GM12878 (cell line): Measurements from ENCODE around the gene SPRR5. TPM values are rescaled to one million over a fixed set of nuclear protein-coding genes. Genes with fewer than 3 reads are reported as not detected.

ENCODE experiments used
- ATAC-seq: fragments of 200-7000 bp; cut with Tn5 transposase; 3 replicates; pipeline ENCODE4 v1.9.1; 2020; ENCODE audit warnings: mild to moderate bottlenecking, moderate library complexity
- BruUV-seq: library from RNA; stranded (reverse); fragments of 400-500 nt; replicated peaks from 2 replicates; lab custom pipeline; 2021; lab: Mats Ljungman, UMichigan
- CTCF ChIA-PET: fragments of 300-600 bp; sonication (Branson Sonifier 250); formaldehyde crosslinking; extraction: SDS; loops from one replicate; lab custom pipeline; 2021; ENCODE audit warnings: inconsistent platforms; lab: Yijun Ruan, JAX
- POLR2A ChIA-PET: fragments of 350-600 bp; formaldehyde crosslinking; extraction: SDS; loops from one replicate; lab custom pipeline; 2021; ENCODE audit warnings: inconsistent platforms; lab: Charles Lee
- RAD21 ChIA-PET: fragments of 300-600 bp; sonication (Branson Sonifier 250); formaldehyde crosslinking; loops from one replicate; lab custom pipeline; 2023; ENCODE audit warnings: antibody characterized with exemption; ENCODE audit not compliant: unreplicated experiment; lab: Charles Lee
- SMC1A ChIA-PET: fragments of 300-600 bp; sonication (Branson Sonifier 250); formaldehyde crosslinking; loops from one replicate; lab custom pipeline; 2023; ENCODE audit not compliant: unreplicated experiment, uncharacterized antibody; lab: Charles Lee
- DNase-seq: peaks from one replicate; pipeline ENCODE4 v3.0.0-alpha.2; 2011; ENCODE audit warnings: low read depth, low spot score
- FAIRE-seq: peaks from 3 replicates; lab custom pipeline; 2011; peaks lifted over from hg19 to GRCh38; lab: Jason Lieb, UNC
- H2AFZ ChIP-seq: 2 replicates; pipeline ENCODE4 v1.6.0; 2011; ENCODE audit warnings: low read depth, low read length, control low read depth; ENCODE audit not compliant: control insufficient read depth
- H3K27ac ChIP-seq: 2 replicates; pipeline ENCODE4 v1.5.1; 2011; ENCODE audit warnings: control low read depth; ENCODE audit not compliant: control insufficient read depth, insufficient read depth
- H3K27me3 ChIP-seq, 2 experiments: replicated peaks in 1 of 2; 2 replicates each; pipeline versions ENCODE4 v1.6.0 to v1.6.1; 2011; ENCODE audit warnings: low read length in 1 of 2; ENCODE audit not compliant: control insufficient read depth in 2 of 2, insufficient read depth in 2 of 2
- H3K36me3 ChIP-seq, 2 experiments: 2 replicates each; pipeline ENCODE4 v1.5.1; 2011; ENCODE audit warnings: low read length in 1 of 2; ENCODE audit not compliant: control insufficient read depth in 2 of 2, insufficient read depth in 2 of 2
- H3K4me1 ChIP-seq: 2 replicates; pipeline ENCODE4 v1.6.1; 2011; ENCODE audit warnings: mild to moderate bottlenecking, low read length, moderate library complexity, mixed read lengths; ENCODE audit not compliant: control insufficient read depth, insufficient read depth
- H3K4me2 ChIP-seq: 2 replicates; pipeline ENCODE4 v1.6.0; 2011; ENCODE audit warnings: control low read depth; ENCODE audit not compliant: control insufficient read depth, insufficient read depth
- H3K4me3 ChIP-seq: fragments of 200-600 bp; sonication (generic); 2 replicates; pipeline ENCODE4 v1.5.1; 2016
- H3K79me2 ChIP-seq: 2 replicates; pipeline ENCODE4 v1.6.0; 2011; ENCODE audit warnings: low read length; ENCODE audit not compliant: control insufficient read depth, insufficient read depth
- H3K9ac ChIP-seq: 2 replicates; pipeline ENCODE4 v1.8.0; 2011; ENCODE audit warnings: low read length, control low read depth, mixed read lengths; ENCODE audit not compliant: control insufficient read depth, insufficient read depth
- H3K9me3 ChIP-seq: replicated peaks from 3 replicates; pipeline ENCODE4 v1.5.1; 2011; ENCODE audit warnings: mild to moderate bottlenecking, low read length; ENCODE audit not compliant: control insufficient read depth, insufficient read depth
- H4K20me1 ChIP-seq: 2 replicates; pipeline ENCODE4 v1.6.0; 2011; ENCODE audit not compliant: control insufficient read depth, insufficient read depth
- BCLAF1 ChIP-seq: fragments of 450-650 bp; IDR thresholded peaks from 2 replicates; pipeline ENCODE4 v1.6.1; 2017; ENCODE audit warnings: antibody characterized with exemption, mild to moderate bottlenecking, moderate library complexity
- CBX5 ChIP-seq: sonication (generic); IDR thresholded peaks from 2 replicates; pipeline ENCODE4 v1.6.1; 2016; ENCODE audit warnings: low read depth, moderate library complexity, mild to moderate bottlenecking, inconsistent platforms
- GABPA ChIP-seq: IDR thresholded peaks from 2 replicates; pipeline ENCODE4 v1.6.1; 2014; ENCODE audit warnings: antibody characterized with exemption, low read depth, mild to moderate bottlenecking, inconsistent platforms
- HCFC1 ChIP-seq: fragments of 150-350 bp; IDR thresholded peaks from 2 replicates; pipeline ENCODE4 v1.6.1; 2014; ENCODE audit warnings: low read length
- HDAC2 ChIP-seq: fragments of 200-600 bp; sonication (generic); IDR thresholded peaks from 2 replicates; pipeline ENCODE4 v1.6.1; 2017
- JUND ChIP-seq: IDR thresholded peaks from 2 replicates; pipeline ENCODE4 v1.6.1; 2012; ENCODE audit warnings: low read depth, mild to moderate bottlenecking, low read length, improper control_type of control experiment, moderate library complexity
- MEF2B ChIP-seq: fragments of 450-650 bp; IDR thresholded peaks from 2 replicates; pipeline ENCODE4 v1.6.1; 2018; ENCODE audit warnings: mild to moderate bottlenecking, moderate library complexity; ENCODE audit not compliant: partially characterized antibody, poor library complexity, severe bottlenecking
- NFIC ChIP-seq: IDR thresholded peaks from 2 replicates; pipeline ENCODE4 v1.6.1; 2012; ENCODE audit warnings: low read depth, mild to moderate bottlenecking, inconsistent platforms, low read length, moderate library complexity
- NFYB ChIP-seq: IDR thresholded peaks from 2 replicates; pipeline ENCODE4 v1.6.1; 2011; ENCODE audit warnings: low read depth, mild to moderate bottlenecking, low read length, improper control_type of control experiment, moderate library complexity; ENCODE audit not compliant: insufficient read depth
- NR2F1 ChIP-seq: fragments of 450-650 bp; conservative IDR thresholded peaks from 2 replicates; pipeline ENCODE4 v1.6.1; 2017; ENCODE audit warnings: mild to moderate bottlenecking
- PAX5 ChIP-seq: IDR thresholded peaks from 2 replicates; pipeline ENCODE4 v1.6.1; 2011; ENCODE audit warnings: low read depth, low read length, borderline replicate concordance
- SUZ12 ChIP-seq: fragments of 200-600 bp; sonication (generic); IDR thresholded peaks from one replicate; pipeline ENCODE4 v1.6.1; 2018; ENCODE audit warnings: antibody characterized with exemption, mild to moderate bottlenecking; ENCODE audit not compliant: unreplicated experiment
- ZSCAN29 ChIP-seq: fragments of 450-650 bp; IDR thresholded peaks from 2 replicates; pipeline ENCODE4 v1.6.1; 2017; ENCODE audit warnings: mild to moderate bottlenecking, moderate library complexity
- WGBS: methylation state at CpG from one replicate; pipeline ENCODE4 v1.1.6; 2016; ENCODE audit warnings: low lambda C conversion rate; ENCODE audit not compliant: insufficient replicate concordance, insufficient coverage; ENCODE audit errors: missing lambda C conversion rate; 5-methylcytosine and 5-hydroxymethylcytosine counted together
- in situ Hi-C: fragments of 300-500 bp; cut with MboI; formaldehyde crosslinking; loops from 9 replicates; pipeline ENCODE4 v1.14.3; 2018; ENCODE audit warnings: mixed read lengths
- intact Hi-C: fragments of 100-400 bp; cut with micrococcal nuclease; formaldehyde crosslinking; loops from one replicate; pipeline ENCODE4 v1.14.2; 2022; ENCODE audit not compliant: unreplicated experiment
- polyA plus RNA-seq, 11 experiments: library from polyadenylated mRNA; depleted of rRNA in 4 of 11; unstranded in 6 of 11; stranded (reverse) in 5 of 11; fragments of >200 nt; fragmentation: Nextera tagmentation in 4 of 11; fragmentation: Illumina TruSeq in 1 of 11; extraction: Ambion mirVana in 4 of 11; extraction: Trizol in 1 of 11; gene quantifications; 1 replicate in 1 of 11; 2 replicates in 10 of 11; pipeline versions ENCODE4 v1.2.1 to v1.2.3, GENCODE V29; 2011 to 2016; ENCODE audit warnings: inconsistent platforms in 2 of 11, missing spikeins in 2 of 11, low read depth in 1 of 11
- small RNA-seq: library from RNA; depleted of rRNA; stranded (forward); fragments of <200 nt; gene quantifications from one replicate; pipeline ENCODE3, GENCODE V24; 2014
- total RNA-seq, 4 experiments: library from RNA; depleted of rRNA in 3 of 4; stranded (reverse); fragments of >200 nt in 3 of 4; fragmentation: Illumina TruSeq in 1 of 4; extraction: Trizol in 1 of 4; gene quantifications; 2 replicates each; pipeline versions ENCODE4 v1.2.1 to v1.2.3, GENCODE V29; 2013 to 2021

SPRR5 gene
- total and polyA plus RNA-seq, 10 of the 15 experiments (the other 5 are each of a cell fraction or from before 2014, with no cell fraction given) = not detected

- TF ChIP-seq BCLAF1 (no peak), CBX5 (no peak), GABPA (no peak), NFIC (no peak), NFYB (no peak), PAX5 (no peak)
- TF ChIP-seq, all 136 proteins: peak for 0
Measured at GRCh38 chr1:152997901-152998300, 50.9 kb downstream of the SPRR5 start (continued).

- CTCF ChIA-PET = no interaction called here
- no peak overlapping the region for H2AFZ ChIP-seq
- H3K27me3 ChIP-seq = no peaks in the 10 kb centered on the region; a peak in 1 of 4 replicates
- H3K4me3 ChIP-seq = no peak overlapping the region
- H3K36me3 ChIP-seq = no peaks in the 10 kb centered on the region
- no peak overlapping the region for H3K9ac ChIP-seq
- H3K4me1 ChIP-seq = no peaks in the 10 kb centered on the region
- SMC1A ChIA-PET = no interaction called here
- intact Hi-C loops (no loop called here), in situ Hi-C loops (no loop called here)
- no peak overlapping the region for H3K27ac ChIP-seq
- no peak for FAIRE-seq
- RAD21 ChIA-PET = no interaction called here
- H3K9me3 ChIP-seq = no peaks in the 10 kb centered on the region
- BruUV-seq = no TSS peak
- DNase-seq = no peak
- no peaks in the 10 kb centered on the region for H4K20me1 ChIP-seq
- no peaks in the 10 kb centered on the region for H3K79me2 ChIP-seq
- POLR2A ChIA-PET = no interaction called here
- ATAC-seq = no peak
- H3K4me2 ChIP-seq = no peak overlapping the region
- no peak for TF ChIP-seq MEF2B
- no peak for TF ChIP-seq HDAC2
- no peak for TF ChIP-seq HCFC1
- TF ChIP-seq NR2F1 = no peak
- no peak for TF ChIP-seq ZSCAN29
- no peak for TF ChIP-seq JUND
- TF ChIP-seq SUZ12 = no peak
- WGBS = 20% methylated on average over 4 of the region's 4 CpGs
Measured at GRCh38 chr1:152998476-152998875, 51.5 kb downstream of the SPRR5 start.

Small RNAs within 50 kb of the gene (small RNA-seq; reads per million reads assigned to genes)
- gene SPRR1A = not detected

Other genes starting within 250 kb of the SPRR5 start
Only the 7 nearest of the 23 such genes appear.
- gene LCE7A, start 87.2 kb upstream of the SPRR5 start, total RNA-seq (2014; rRNA removed) = not detected in 2 replicates
- gene LCE7A, start 87.2 kb upstream of the SPRR5 start, total RNA-seq (2014; rRNA removed; fragmentation: Illumina TruSeq; extraction: Trizol) = not detected in 2 replicates
- gene LCE7A, start 87.2 kb upstream of the SPRR5 start, total RNA-seq (2021) = not detected in 2 replicates
- gene LCE7A, start 87.2 kb upstream of the SPRR5 start, polyA plus RNA-seq (2011; rRNA removed) = not detected in 2 replicates
- gene LCE7A, start 87.2 kb upstream of the SPRR5 start, polyA plus RNA-seq (2014; fragmentation: Illumina TruSeq; extraction: Trizol) = not detected in 2 replicates
- gene LCE7A, start 87.2 kb upstream of the SPRR5 start, polyA plus RNA-seq (2014; fragmentation: Nextera tagmentation; extraction: Ambion mirVana) = not detected
- gene LCE7A, start 87.2 kb upstream of the SPRR5 start, polyA plus RNA-seq (2014; rRNA removed) = not detected in 2 replicates
- not detected for gene LCE7A, start 87.2 kb upstream of the SPRR5 start, polyA plus RNA-seq (2016; fragmentation: Nextera tagmentation; extraction: Ambion mirVana)
- not detected in 2 replicates for gene SMCP, start 68.9 kb upstream of the SPRR5 start, total RNA-seq (2014; rRNA removed)
- gene SMCP, start 68.9 kb upstream of the SPRR5 start, total RNA-seq (2014; rRNA removed; fragmentation: Illumina TruSeq; extraction: Trizol) = 0.46 TPM in 1 of 2 replicates, not detected in the other
- not detected in 2 replicates for gene SMCP, start 68.9 kb upstream of the SPRR5 start, total RNA-seq (2021)
- not detected in 2 replicates for gene SMCP, start 68.9 kb upstream of the SPRR5 start, polyA plus RNA-seq (2011; rRNA removed)
- 0.16 TPM in 1 of 2 replicates, not detected in the other for gene SMCP, start 68.9 kb upstream of the SPRR5 start, polyA plus RNA-seq (2014; fragmentation: Illumina TruSeq; extraction: Trizol)
- under 1 TPM; 0.27 to 0.69 TPM for gene SMCP, start 68.9 kb upstream of the SPRR5 start, polyA plus RNA-seq (2014; fragmentation: Nextera tagmentation; extraction: Ambion mirVana)
- 0.11 TPM in 1 of 2 replicates, not detected in the other for gene SMCP, start 68.9 kb upstream of the SPRR5 start, polyA plus RNA-seq (2014; rRNA removed)
- not detected for gene SMCP, start 68.9 kb upstream of the SPRR5 start, polyA plus RNA-seq (2016; fragmentation: Nextera tagmentation; extraction: Ambion mirVana)
- gene IVL, start 38.7 kb upstream of the SPRR5 start, total RNA-seq (2014; rRNA removed) = 19.5 and 20.5 TPM in 2 replicates
- 10.7 and 11.4 TPM in 2 replicates for gene IVL, start 38.7 kb upstream of the SPRR5 start, total RNA-seq (2014; rRNA removed; fragmentation: Illumina TruSeq; extraction: Trizol)
- 12.1 and 12.2 TPM in 2 replicates for gene IVL, start 38.7 kb upstream of the SPRR5 start, total RNA-seq (2021)
- gene IVL, start 38.7 kb upstream of the SPRR5 start, polyA plus RNA-seq (2011; rRNA removed) = 1.6 and 2.1 TPM in 2 replicates
- 8.4 and 14.8 TPM in 2 replicates for gene IVL, start 38.7 kb upstream of the SPRR5 start, polyA plus RNA-seq (2014; fragmentation: Illumina TruSeq; extraction: Trizol)
- gene IVL, start 38.7 kb upstream of the SPRR5 start, polyA plus RNA-seq (2014; fragmentation: Nextera tagmentation; extraction: Ambion mirVana) = 1 to 10 TPM; 1.4 to 2.9 TPM
- gene IVL, start 38.7 kb upstream of the SPRR5 start, polyA plus RNA-seq (2014; rRNA removed) = 20.3 and 22.2 TPM in 2 replicates
- 10 to 100 TPM; 17.0 to 17.6 TPM for gene IVL, start 38.7 kb upstream of the SPRR5 start, polyA plus RNA-seq (2016; fragmentation: Nextera tagmentation; extraction: Ambion mirVana)
- not detected in 2 replicates for gene SPRR4, start 23.4 kb downstream of the SPRR5 start, total RNA-seq (2014; rRNA removed)
- gene SPRR4, start 23.4 kb downstream of the SPRR5 start, total RNA-seq (2014; rRNA removed; fragmentation: Illumina TruSeq; extraction: Trizol) = not detected in 2 replicates
- not detected in 2 replicates for gene SPRR4, start 23.4 kb downstream of the SPRR5 start, total RNA-seq (2021)
- not detected in 2 replicates for gene SPRR4, start 23.4 kb downstream of the SPRR5 start, polyA plus RNA-seq (2011; rRNA removed)
- not detected in 2 replicates for gene SPRR4, start 23.4 kb downstream of the SPRR5 start, polyA plus RNA-seq (2014; fragmentation: Illumina TruSeq; extraction: Trizol)
- not detected for gene SPRR4, start 23.4 kb downstream of the SPRR5 start, polyA plus RNA-seq (2014; fragmentation: Nextera tagmentation; extraction: Ambion mirVana)
- gene SPRR4, start 23.4 kb downstream of the SPRR5 start, polyA plus RNA-seq (2014; rRNA removed) = not detected in 2 replicates
- not detected for gene SPRR4, start 23.4 kb downstream of the SPRR5 start, polyA plus RNA-seq (2016; fragmentation: Nextera tagmentation; extraction: Ambion mirVana)
- not detected in 2 replicates for gene SPRR1A, start 36.9 kb downstream of the SPRR5 start, total RNA-seq (2014; rRNA removed)
- gene SPRR1A, start 36.9 kb downstream of the SPRR5 start, total RNA-seq (2014; rRNA removed; fragmentation: Illumina TruSeq; extraction: Trizol) = not detected in 2 replicates
- not detected in 2 replicates for gene SPRR1A, start 36.9 kb downstream of the SPRR5 start, total RNA-seq (2021)
- not detected in 2 replicates for gene SPRR1A, start 36.9 kb downstream of the SPRR5 start, polyA plus RNA-seq (2011; rRNA removed)
- not detected in 2 replicates for gene SPRR1A, start 36.9 kb downstream of the SPRR5 start, polyA plus RNA-seq (2014; fragmentation: Illumina TruSeq; extraction: Trizol)
- not detected for gene SPRR1A, start 36.9 kb downstream of the SPRR5 start, polyA plus RNA-seq (2014; fragmentation: Nextera tagmentation; extraction: Ambion mirVana)
- not detected in 2 replicates for gene SPRR1A, start 36.9 kb downstream of the SPRR5 start, polyA plus RNA-seq (2014; rRNA removed)
- not detected for gene SPRR1A, start 36.9 kb downstream of the SPRR5 start, polyA plus RNA-seq (2016; fragmentation: Nextera tagmentation; extraction: Ambion mirVana)
- gene SPRR3, start 54.5 kb downstream of the SPRR5 start, total RNA-seq (2014; rRNA removed) = not detected in 2 replicates
- gene SPRR3, start 54.5 kb downstream of the SPRR5 start, total RNA-seq (2014; rRNA removed; fragmentation: Illumina TruSeq; extraction: Trizol) = not detected in 2 replicates
- gene SPRR3, start 54.5 kb downstream of the SPRR5 start, total RNA-seq (2021) = not detected in 2 replicates
- gene SPRR3, start 54.5 kb downstream of the SPRR5 start, polyA plus RNA-seq (2011; rRNA removed) = not detected in 2 replicates
- gene SPRR3, start 54.5 kb downstream of the SPRR5 start, polyA plus RNA-seq (2014; fragmentation: Illumina TruSeq; extraction: Trizol) = not detected in 2 replicates
- gene SPRR3, start 54.5 kb downstream of the SPRR5 start, polyA plus RNA-seq (2014; fragmentation: Nextera tagmentation; extraction: Ambion mirVana) = not detected
- gene SPRR3, start 54.5 kb downstream of the SPRR5 start, polyA plus RNA-seq (2014; rRNA removed) = not detected in 2 replicates
- gene SPRR3, start 54.5 kb downstream of the SPRR5 start, polyA plus RNA-seq (2016; fragmentation: Nextera tagmentation; extraction: Ambion mirVana) = not detected
- not detected in 2 replicates for gene SPRR1B, start 84.0 kb downstream of the SPRR5 start, total RNA-seq (2014; rRNA removed)
- not detected in 2 replicates for gene SPRR1B, start 84.0 kb downstream of the SPRR5 start, total RNA-seq (2014; rRNA removed; fragmentation: Illumina TruSeq; extraction: Trizol)
- gene SPRR1B, start 84.0 kb downstream of the SPRR5 start, total RNA-seq (2021) = not detected in 2 replicates
- not detected in 2 replicates for gene SPRR1B, start 84.0 kb downstream of the SPRR5 start, polyA plus RNA-seq (2011; rRNA removed)
- gene SPRR1B, start 84.0 kb downstream of the SPRR5 start, polyA plus RNA-seq (2014; fragmentation: Illumina TruSeq; extraction: Trizol) = not detected in 2 replicates
- gene SPRR1B, start 84.0 kb downstream of the SPRR5 start, polyA plus RNA-seq (2014; fragmentation: Nextera tagmentation; extraction: Ambion mirVana) = not detected
- gene SPRR1B, start 84.0 kb downstream of the SPRR5 start, polyA plus RNA-seq (2014; rRNA removed) = not detected in 2 replicates
- gene SPRR1B, start 84.0 kb downstream of the SPRR5 start, polyA plus RNA-seq (2016; fragmentation: Nextera tagmentation; extraction: Ambion mirVana) = not detected